Thyroid gland (tissue), 4 donors: ENCODE data around the gene MUC22. TPM values are rescaled to one million over a fixed set of nuclear protein-coding genes. Genes with fewer than 3 reads are reported as not detected.

ENCODE experiments used
- DNase-seq, 2 donors: peaks; one replicate each; pipeline ENCODE4 v3.0.0-alpha.2; 2019
- H3K27ac ChIP-seq, 3 donors: fragments of 200-600 bp; sonication (generic); 1 replicate in 2 of 3; 2 replicates in 1 of 3; pipeline ENCODE4 v1.5.1; 2016 to 2019; ENCODE audit warnings: mild to moderate bottlenecking in 1 of 3, moderate library complexity in 1 of 3
- H3K27me3 ChIP-seq: fragments of 200-600 bp; sonication (generic); one replicate; pipeline ENCODE4 v1.5.1; 2019
- H3K36me3 ChIP-seq, 2 donors: fragments of 200-600 bp; sonication (generic); one replicate each; pipeline ENCODE4 v1.5.1; 2016 to 2019
- H3K4me1 ChIP-seq, 2 donors: fragments of 200-600 bp; sonication (generic); one replicate each; pipeline ENCODE4 v1.5.1; 2017 to 2019
- H3K4me3 ChIP-seq, 3 donors: fragments of 200-600 bp; sonication (generic); replicated peaks in 1 of 3; 1 replicate in 2 of 3; 2 replicates in 1 of 3; pipeline ENCODE4 v1.5.1; 2016; ENCODE audit warnings: mild to moderate bottlenecking in 1 of 3
- H3K9me3 ChIP-seq: fragments of 200-600 bp; sonication (generic); one replicate; pipeline ENCODE4 v1.5.1; 2017
- POLR2A ChIP-seq, 2 donors: fragments of 450-650 bp; IDR thresholded peaks; one replicate each; pipeline ENCODE4 v1.6.1; 2017; ENCODE audit warnings: antibody characterized with exemption in 2 of 2, mild to moderate bottlenecking in 2 of 2, moderate library complexity in 1 of 2
- WGBS, 2 donors: methylation state at CpG; one replicate each; pipeline ENCODE4 v1.1.5; 2017; 5-methylcytosine and 5-hydroxymethylcytosine counted together
- intact Hi-C: fragments of 100-400 bp; cut with DNase I; formaldehyde crosslinking; loops from one replicate; pipeline ENCODE4 v1.15.1; 2023
- total RNA-seq, 4 donors: library from RNA; depleted of rRNA; stranded (reverse); fragments of >200 nt; gene quantifications; one replicate each; pipeline ENCODE4 v1.2.3, GENCODE V29; 2016
- TF ChIP-seq, protein P1 (sequence below), 6 experiments: fragments of 200-600 bp in 3 of 6; fragments of 450-650 bp in 3 of 6; sonication (generic) in 3 of 6; IDR thresholded peaks; one replicate each; pipeline ENCODE4 v1.5.1; 2016 to 2019; ENCODE audit warnings: antibody characterized with exemption in 6 of 6, mild to moderate bottlenecking in 2 of 6, inconsistent platforms in 1 of 6, moderate library complexity in 1 of 6

Gene MUC22
- total RNA-seq, 4 donors from 2014 or later, result not detected

DNA sequence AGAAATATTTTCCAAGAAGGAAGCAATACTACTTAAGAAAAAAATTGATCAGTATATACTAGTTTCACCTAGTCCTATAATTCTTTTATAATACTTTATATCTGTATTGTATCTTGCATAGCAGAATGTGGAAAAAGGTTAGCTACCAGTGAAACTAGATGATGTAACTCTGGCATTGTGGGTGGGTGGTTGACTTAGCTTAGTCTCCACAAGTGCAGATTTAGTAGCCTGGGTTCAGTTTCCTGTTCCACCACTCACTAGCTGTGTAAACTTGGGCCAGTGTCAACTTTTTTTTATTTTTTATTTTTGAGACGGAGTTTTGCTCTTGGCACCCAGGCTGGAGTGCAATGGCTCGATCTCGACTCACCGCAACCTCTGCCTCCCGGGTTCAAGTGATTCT, 24.8 kb upstream of the MUC22 start:
- WGBS, 2 donors, result 68 to 87% methylated on average over 5 of the region's 5 CpGs
- H3K27me3 ChIP-seq, result no peaks in the 10 kb centered on the region

DNA sequence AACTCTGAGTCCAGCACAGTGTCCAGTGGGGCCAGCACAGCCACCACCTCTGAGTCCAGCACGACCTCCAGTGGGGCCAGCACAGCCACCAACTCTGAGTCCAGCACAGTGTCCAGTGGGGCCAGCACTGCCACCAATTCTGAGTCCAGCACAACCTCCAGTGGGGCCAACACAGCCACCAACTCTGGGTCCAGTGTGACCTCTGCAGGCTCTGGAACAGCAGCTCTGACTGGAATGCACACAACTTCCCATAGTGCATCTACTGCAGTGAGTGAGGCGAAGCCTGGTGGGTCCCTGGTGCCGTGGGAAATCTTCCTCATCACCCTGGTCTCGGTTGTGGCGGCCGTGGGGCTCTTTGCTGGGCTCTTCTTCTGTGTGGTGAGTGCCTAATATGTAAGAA, 23.0 kb upstream of the MUC22 start:
- Histone ChIP-seq H3K27me3 (no peaks in the 10 kb centered on the region), H3K36me3 (no peaks in the 10 kb centered on the region), H3K4me3 (no peak overlapping the region), H3K9me3 (no peaks in the 10 kb centered on the region), H3K27ac (no peak overlapping the region), H3K4me1 (peaks cover 0 to 4% of the 10 kb centered on the region in 2 donors)
- TF ChIP-seq, protein P1, sequence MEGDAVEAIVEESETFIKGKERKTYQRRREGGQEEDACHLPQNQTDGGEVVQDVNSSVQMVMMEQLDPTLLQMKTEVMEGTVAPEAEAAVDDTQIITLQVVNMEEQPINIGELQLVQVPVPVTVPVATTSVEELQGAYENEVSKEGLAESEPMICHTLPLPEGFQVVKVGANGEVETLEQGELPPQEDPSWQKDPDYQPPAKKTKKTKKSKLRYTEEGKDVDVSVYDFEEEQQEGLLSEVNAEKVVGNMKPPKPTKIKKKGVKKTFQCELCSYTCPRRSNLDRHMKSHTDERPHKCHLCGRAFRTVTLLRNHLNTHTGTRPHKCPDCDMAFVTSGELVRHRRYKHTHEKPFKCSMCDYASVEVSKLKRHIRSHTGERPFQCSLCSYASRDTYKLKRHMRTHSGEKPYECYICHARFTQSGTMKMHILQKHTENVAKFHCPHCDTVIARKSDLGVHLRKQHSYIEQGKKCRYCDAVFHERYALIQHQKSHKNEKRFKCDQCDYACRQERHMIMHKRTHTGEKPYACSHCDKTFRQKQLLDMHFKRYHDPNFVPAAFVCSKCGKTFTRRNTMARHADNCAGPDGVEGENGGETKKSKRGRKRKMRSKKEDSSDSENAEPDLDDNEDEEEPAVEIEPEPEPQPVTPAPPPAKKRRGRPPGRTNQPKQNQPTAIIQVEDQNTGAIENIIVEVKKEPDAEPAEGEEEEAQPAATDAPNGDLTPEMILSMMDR (IDR thresholded peaks at IDR 0.05), result no peak
- TF ChIP-seq POLR2A (IDR thresholded peaks at IDR 0.05), result no peak
- WGBS, 2 donors, result 89 to 98% methylated on average over 5 of the region's 6 CpGs
- no peak for DNase-seq
- intact Hi-C loops, result no loop called here

More for the DNA sequence above, 24.8 kb upstream of the MUC22 start:
- H3K4me3 ChIP-seq, result no peak overlapping the region
- H3K27ac ChIP-seq, result no peak overlapping the region
- intact Hi-C loops, result no loop called here
- H3K36me3 ChIP-seq, result no peaks in the 10 kb centered on the region
- TF ChIP-seq, protein P1 (IDR thresholded peaks at IDR 0.05), result no peak
- no peak for TF ChIP-seq POLR2A (IDR thresholded peaks at IDR 0.05)
- DNase-seq, result no peak
- H3K9me3 ChIP-seq, result no peaks in the 10 kb centered on the region
- peaks cover 0 to 6% of the 10 kb centered on the region in 2 donors for H3K4me1 ChIP-seq

- 90 to 93% methylated on average over 8 to 9 of the region's 9 CpGs for WGBS, 2 donors
- Histone ChIP-seq H3K36me3 (no peaks in the 10 kb centered on the region), H3K4me1 (no peaks in the 10 kb centered on the region), H3K27me3 (no peaks in the 10 kb centered on the region), H3K27ac (no peak overlapping the region), H3K4me3 (no peak overlapping the region), H3K9me3 (no peaks in the 10 kb centered on the region)
- intact Hi-C loops, result no loop called here
- no peak for DNase-seq
- TF ChIP-seq, protein P1 (IDR thresholded peaks at IDR 0.05), result no peak
- TF ChIP-seq POLR2A (IDR thresholded peaks at IDR 0.05), result no peak
Measured at GRCh38 chr6:30988209-30988825, 22.0 kb upstream of the MUC22 start.

DNA sequence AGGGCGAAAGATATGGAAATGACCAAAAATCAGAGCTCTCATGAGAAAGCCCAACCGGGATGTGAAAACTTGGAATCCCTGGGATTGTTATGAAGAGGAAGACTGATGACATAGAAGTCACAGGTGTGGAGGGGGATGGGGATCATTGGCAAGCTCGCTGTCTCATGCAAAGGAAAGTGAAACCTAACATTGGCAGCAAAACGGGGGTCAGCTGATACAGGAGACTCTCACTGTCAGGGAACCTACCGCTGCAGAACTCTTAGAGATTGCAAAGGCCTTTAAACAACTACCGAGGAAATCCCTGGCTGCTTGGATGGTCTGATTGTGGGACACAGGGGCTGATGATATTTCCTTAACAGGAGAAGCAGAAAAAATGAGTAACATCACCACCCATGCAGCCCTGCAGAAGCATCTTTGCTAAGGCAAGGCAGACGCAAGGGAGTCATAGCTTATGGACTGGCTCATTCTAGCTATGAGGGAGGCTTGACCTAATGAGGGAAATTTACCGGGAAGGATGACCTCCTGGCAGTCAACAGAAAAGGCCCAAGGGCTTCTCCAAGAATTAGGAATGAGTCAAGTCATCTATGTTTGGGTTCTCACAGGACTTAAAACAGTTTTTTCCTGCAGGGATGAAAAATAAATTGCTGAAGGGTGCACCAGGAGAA, 19.7 kb upstream of the MUC22 start:
- Histone ChIP-seq H3K4me1 (no peaks in the 10 kb centered on the region), H3K4me3 (no peak overlapping the region), H3K9me3 (no peaks in the 10 kb centered on the region), H3K27ac (no peak overlapping the region), H3K27me3 (no peaks in the 10 kb centered on the region), H3K36me3 (no peaks in the 10 kb centered on the region)
- whole genome bisulfite sequencing, 2 donors, result 78 to 79% methylated on average over 8 of the region's 8 CpGs
- TF ChIP-seq, protein P1 (IDR thresholded peaks at IDR 0.05), result no peak
- no peak for TF ChIP-seq POLR2A (IDR thresholded peaks at IDR 0.05)
- DNase-seq, result peak in 1 of 2 donors; percentile 33
- intact Hi-C loops, result no loop called here

DNA sequence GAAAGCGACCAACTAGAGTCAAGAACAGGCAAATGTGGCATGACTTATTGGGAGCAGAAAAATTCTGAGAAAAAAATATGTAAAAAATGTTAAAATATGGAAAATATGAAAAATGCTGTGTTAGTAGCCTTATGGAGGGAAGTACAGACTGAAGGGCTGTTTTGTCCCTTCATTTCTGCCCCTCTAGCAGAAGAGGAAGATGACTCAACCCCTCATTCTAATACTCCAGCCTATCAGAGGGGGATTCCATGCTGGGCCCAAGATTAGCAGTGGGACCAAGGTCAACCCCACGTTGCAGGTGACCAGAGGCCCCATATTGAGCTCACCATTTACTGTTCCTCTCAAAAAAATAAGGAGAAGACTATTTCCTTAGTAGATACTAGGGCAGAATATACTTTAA, 18.4 kb upstream of the MUC22 start:
- H3K9me3 ChIP-seq, result no peaks in the 10 kb centered on the region
- H3K27ac ChIP-seq, result no peak overlapping the region
- H3K36me3 ChIP-seq, result no peaks in the 10 kb centered on the region
- intact Hi-C loops, result no loop called here
- H3K4me1 ChIP-seq, result no peaks in the 10 kb centered on the region
- no peak for DNase-seq
- no peaks in the 10 kb centered on the region for H3K27me3 ChIP-seq
- WGBS, 2 donors, result 91 to 96% methylated on average over 2 of the region's 2 CpGs
- TF ChIP-seq POLR2A (IDR thresholded peaks at IDR 0.05), result no peak
- TF ChIP-seq, protein P1 (IDR thresholded peaks at IDR 0.05), result no peak
- H3K4me3 ChIP-seq, result no peak overlapping the region
